HEK293T (cell line): ENCODE data around the gene BAG3.

Experiments
- BHLHE40 ChIP-seq: fragments of 450-650 bp; IDR thresholded peaks from 2 replicates; pipeline ENCODE4 v1.6.1; 2016; ENCODE audit warnings: mild to moderate bottlenecking, moderate library complexity, borderline replicate concordance
- CTBP1 ChIP-seq: fragments of 450-650 bp; IDR thresholded peaks from 2 replicates; pipeline ENCODE4 v1.6.1; 2016; ENCODE audit warnings: borderline replicate concordance
- ELF4 ChIP-seq: fragments of 450-650 bp; IDR thresholded peaks from 2 replicates; pipeline ENCODE4 v1.6.1; 2017; ENCODE audit warnings: antibody characterized with exemption
- FOXA1 ChIP-seq: fragments of 450-650 bp; IDR thresholded peaks from 2 replicates; pipeline ENCODE4 v1.6.1; 2016; ENCODE audit warnings: mild to moderate bottlenecking
- FOXK2 ChIP-seq: fragments of 450-650 bp; IDR thresholded peaks from 2 replicates; pipeline ENCODE4 v1.6.1; 2016; ENCODE audit warnings: mild to moderate bottlenecking
- FOXM1 ChIP-seq: fragments of 450-650 bp; IDR thresholded peaks from 2 replicates; pipeline ENCODE4 v1.6.1; 2017; ENCODE audit warnings: mild to moderate bottlenecking, borderline replicate concordance
- HDGF ChIP-seq: fragments of 450-650 bp; IDR thresholded peaks from 2 replicates; pipeline ENCODE4 v1.6.1; 2017; ENCODE audit warnings: antibody characterized with exemption, borderline replicate concordance
- LEF1 ChIP-seq: fragments of 450-650 bp; IDR thresholded peaks from 2 replicates; pipeline ENCODE4 v1.6.1; 2017; ENCODE audit warnings: mild to moderate bottlenecking, borderline replicate concordance
- NFRKB ChIP-seq: fragments of 450-650 bp; IDR thresholded peaks from 2 replicates; pipeline ENCODE4 v1.6.1; 2016; ENCODE audit warnings: mild to moderate bottlenecking, moderate library complexity
- SP1 ChIP-seq: fragments of 450-650 bp; IDR thresholded peaks from 2 replicates; pipeline ENCODE4 v1.6.1; 2017
- SUZ12 ChIP-seq: fragments of 450-650 bp; IDR thresholded peaks from 2 replicates; pipeline ENCODE4 v1.6.1; 2016; ENCODE audit warnings: mild to moderate bottlenecking
- TARDBP ChIP-seq: fragments of 450-650 bp; IDR thresholded peaks from 2 replicates; pipeline ENCODE4 v1.6.1; 2016
- ZNF384 ChIP-seq: fragments of 450-650 bp; IDR thresholded peaks from 2 replicates; pipeline ENCODE4 v1.6.1; 2016

DNA sequence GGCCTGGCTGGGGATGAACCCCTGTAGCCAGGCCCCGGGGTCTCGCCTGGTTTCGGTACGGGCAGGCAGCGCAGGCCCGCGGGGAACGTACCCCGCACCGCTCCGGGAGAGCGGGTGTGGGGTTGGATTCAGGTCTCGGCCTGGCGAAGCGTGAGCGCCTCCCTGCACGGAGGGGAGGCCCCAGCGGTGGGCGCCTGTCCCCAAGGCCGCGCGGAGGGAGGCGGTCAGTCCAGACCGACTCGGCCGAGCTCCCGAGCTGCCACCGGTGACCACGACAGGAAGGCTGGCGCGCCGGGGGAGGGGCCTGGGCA lies 74.3 kb downstream of the BAG3 start:
- TF ChIP-seq TARDBP (no peak), SP1 (no peak), ELF4 (no peak), HDGF (no peak), SUZ12 (no peak), FOXM1 (no peak), LEF1 (no peak), CTBP1 (no peak), ZNF384 (no peak), FOXA1 (no peak), FOXK2 (no peak), NFRKB (no peak), BHLHE40 (no peak)
